Activated naive CD4-positive, alpha-beta T cell (primary cell): ENCODE measurements around the gene PGM2.
"Not testable (repeated sequence)": the region's sequence is repeated elsewhere in the genome, so short reads cannot be mapped to it uniquely, and the experiment has no call there.

ENCODE experiments used
- DNase-seq, 4 experiments: peaks; one replicate each; lab custom pipeline; 2025; lab: John Stamatoyannopoulos, UW

The PGM2 gene

GRCh38 chr4:37826295-37827029 is at the start of gene PGM2:
Gene PGM2 (plus strand): TSS chr4:37826686. CDS start chr4:37826733, 47 bp downstream.
- DNase-seq, result peak; percentile 66 to 88 (median 82)

GRCh38 chr4:37779896-37780295 is 46.6 kb upstream of the PGM2 start:
- no peak for DNase-seq

- DNase-seq, result peak in 2 of 4 experiments; percentile 46 to 48
Measured at GRCh38 chr4:37780444-37781130, 45.9 kb upstream of the PGM2 start.

- no peak for DNase-seq
Measured at GRCh38 chr4:37781131-37781455, 45.4 kb upstream of the PGM2 start.

- DNase-seq, result not testable (repeated sequence)
Measured at GRCh38 chr4:37786267-37786666, 40.2 kb upstream of the PGM2 start.

GRCh38 chr4:37787883-37788460 is 38.5 kb upstream of the PGM2 start:
- not testable (repeated sequence) for DNase-seq

- DNase-seq, result no peak
Measured at GRCh38 chr4:37788819-37789218, 37.7 kb upstream of the PGM2 start.

- no peak for DNase-seq
Measured at GRCh38 chr4:37792241-37792640, 34.2 kb upstream of the PGM2 start.

- DNase-seq, result no peak
Measured at GRCh38 chr4:37793562-37793961, 32.9 kb upstream of the PGM2 start.

GRCh38 chr4:37794056-37794455 is 32.4 kb upstream of the PGM2 start:
- no peak for DNase-seq

- no peak for DNase-seq
Measured at GRCh38 chr4:37795581-37796195, 30.8 kb upstream of the PGM2 start.

- no peak for DNase-seq
Measured at GRCh38 chr4:37797374-37797773, 29.1 kb upstream of the PGM2 start.

- DNase-seq, result no peak
Measured at GRCh38 chr4:37797923-37798322, 28.6 kb upstream of the PGM2 start.

- DNase-seq, result no peak
Measured at GRCh38 chr4:37798616-37799015, 27.9 kb upstream of the PGM2 start.

- no peak for DNase-seq
Measured at GRCh38 chr4:37799941-37800554, 26.4 kb upstream of the PGM2 start.

- DNase-seq, result no peak
Measured at GRCh38 chr4:37802068-37802666, 24.3 kb upstream of the PGM2 start.

GRCh38 chr4:37803348-37803973 is 23.0 kb upstream of the PGM2 start:
- DNase-seq, result no peak

- DNase-seq, result no peak
Measured at GRCh38 chr4:37805091-37805490, 21.4 kb upstream of the PGM2 start.

- DNase-seq, result no peak
Measured at GRCh38 chr4:37812713-37813112, 13.8 kb upstream of the PGM2 start.

GRCh38 chr4:37815591-37815990 is 10.9 kb upstream of the PGM2 start:
- no peak for DNase-seq

- no peak for DNase-seq
Measured at GRCh38 chr4:37816006-37816405, 10.5 kb upstream of the PGM2 start.

- DNase-seq, result no peak
Measured at GRCh38 chr4:37816719-37817118, 9.8 kb upstream of the PGM2 start.
